Putamen (tissue), 1 donor: ENCODE measurements around the gene PTCH1.
A peak's percentile ranks its signal among the peaks of the same experiment; 100 is the strongest.

Experiments
- DNase-seq: peaks from one replicate; pipeline ENCODE4 v3.0.0-alpha.2; 2016; ENCODE audit warnings: low spot score

Gene PTCH1

DNA sequence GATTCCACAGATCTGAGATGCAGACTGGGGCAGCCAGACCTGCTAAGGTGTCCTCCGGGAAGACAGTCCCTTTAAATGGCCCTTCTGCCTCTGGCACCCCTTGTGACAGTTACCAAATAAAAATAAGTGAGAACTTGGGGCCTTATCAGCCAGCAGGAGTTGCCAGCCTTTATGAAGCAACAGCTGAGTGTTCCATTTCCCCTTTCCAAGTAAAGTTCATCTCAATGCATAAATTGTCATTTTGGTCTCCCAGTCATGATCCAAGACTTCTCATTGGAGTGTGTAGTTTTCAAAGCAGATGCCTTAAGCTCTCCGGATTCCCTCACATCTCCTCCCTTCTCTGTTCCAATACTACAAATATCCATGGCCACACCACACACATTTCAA, 4.1 kb downstream of the PTCH1 start:
- DNase-seq: no peak

DNA sequence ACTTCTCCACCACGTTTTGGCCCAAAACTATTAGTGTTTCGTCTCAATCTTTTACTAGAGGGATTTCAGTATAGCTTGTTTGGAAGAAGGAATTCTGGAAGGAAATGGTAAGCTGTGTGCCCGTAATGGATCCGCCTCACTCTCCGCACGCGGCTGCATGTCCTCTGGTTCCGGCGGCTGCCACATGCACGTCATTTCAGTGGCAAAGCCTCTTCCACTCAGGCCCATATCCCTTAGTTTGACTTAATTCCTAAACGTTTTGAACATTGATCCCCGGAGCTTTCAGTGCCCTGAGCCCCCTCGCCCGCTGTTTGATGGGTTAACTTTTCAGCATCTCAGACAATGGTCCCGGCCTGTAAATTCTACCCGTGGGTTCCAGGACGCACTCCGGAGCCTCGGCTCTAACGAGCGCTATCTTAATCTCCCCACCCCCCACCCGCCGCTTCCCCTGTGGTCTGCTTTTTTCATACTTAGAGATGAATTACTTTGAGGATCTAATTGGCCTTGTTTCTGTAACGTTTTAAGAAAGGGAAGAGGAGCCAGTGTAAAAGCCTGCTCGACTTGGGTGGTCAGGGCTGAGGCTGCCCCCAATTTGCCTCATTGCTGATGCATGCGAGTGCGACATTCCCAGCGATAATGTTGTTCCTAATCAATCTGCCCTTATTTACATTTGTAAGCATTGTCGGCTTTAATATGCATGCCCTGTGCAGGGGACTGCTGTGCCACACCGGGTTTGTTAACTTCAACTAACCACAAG, 4.6 kb downstream of the PTCH1 start:
- no peak for DNase-seq

DNA sequence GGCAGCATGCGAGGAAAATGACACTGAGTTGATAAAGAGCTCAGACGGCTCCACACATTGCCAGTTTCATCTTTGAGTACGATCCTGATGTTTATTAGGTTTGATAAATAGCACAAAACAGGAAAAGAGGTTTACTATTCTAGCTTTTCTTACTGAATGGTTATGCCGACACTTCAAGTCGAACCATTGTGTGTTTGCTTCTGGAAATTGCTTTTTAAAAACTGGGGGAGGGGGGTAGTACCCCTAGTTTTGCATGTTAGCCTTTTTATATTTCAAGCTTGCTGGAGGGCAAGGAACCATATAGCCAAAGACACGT, 5.2 kb downstream of the PTCH1 start:
- no peak for DNase-seq

DNA sequence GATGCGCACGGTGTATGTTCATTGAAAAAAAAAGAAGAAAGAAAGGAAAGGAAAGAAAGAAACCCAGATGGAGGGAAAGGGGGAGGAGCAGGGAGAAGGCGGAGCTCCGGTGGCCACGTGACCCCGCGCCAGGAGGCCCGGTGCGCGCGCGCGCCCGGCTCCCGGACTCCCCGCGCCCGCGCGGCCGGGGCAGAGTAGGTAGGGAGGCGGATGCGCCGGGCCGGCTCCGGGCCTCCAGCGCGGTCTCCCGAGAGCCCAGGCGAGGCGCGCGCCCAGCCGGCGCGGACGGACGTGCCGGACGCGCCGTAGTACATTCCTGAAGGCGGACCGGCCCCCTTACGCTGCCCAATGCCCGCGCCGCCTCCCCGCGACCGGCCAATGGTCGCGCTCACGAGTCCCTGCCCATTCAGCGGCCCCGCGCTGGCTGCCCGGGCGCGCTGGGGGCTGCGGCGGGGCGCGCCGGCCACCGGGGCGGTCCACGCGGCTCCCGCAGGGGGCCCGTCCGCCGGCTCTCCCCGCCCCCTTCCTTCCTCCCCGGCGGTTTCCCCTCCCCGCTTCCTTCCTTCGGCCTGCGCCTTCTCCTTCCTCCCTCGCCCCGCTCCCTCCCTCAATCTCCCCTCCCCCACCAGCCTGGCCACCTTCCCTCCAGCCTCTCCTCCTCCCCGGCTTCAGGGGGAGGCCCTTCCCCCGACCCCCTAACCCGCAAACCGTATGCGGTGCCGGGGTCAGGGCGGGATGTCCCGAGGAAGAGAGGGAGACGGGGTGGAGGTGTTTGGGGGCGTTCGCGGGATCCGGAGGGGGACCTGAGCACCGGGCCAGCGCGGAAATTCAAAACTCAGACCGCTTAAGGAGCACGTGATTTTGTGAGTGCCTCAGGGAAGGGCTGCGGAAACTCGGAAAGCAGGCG, 5.8 kb downstream of the PTCH1 start:
- DNase-seq: peak; percentile 94

DNA sequence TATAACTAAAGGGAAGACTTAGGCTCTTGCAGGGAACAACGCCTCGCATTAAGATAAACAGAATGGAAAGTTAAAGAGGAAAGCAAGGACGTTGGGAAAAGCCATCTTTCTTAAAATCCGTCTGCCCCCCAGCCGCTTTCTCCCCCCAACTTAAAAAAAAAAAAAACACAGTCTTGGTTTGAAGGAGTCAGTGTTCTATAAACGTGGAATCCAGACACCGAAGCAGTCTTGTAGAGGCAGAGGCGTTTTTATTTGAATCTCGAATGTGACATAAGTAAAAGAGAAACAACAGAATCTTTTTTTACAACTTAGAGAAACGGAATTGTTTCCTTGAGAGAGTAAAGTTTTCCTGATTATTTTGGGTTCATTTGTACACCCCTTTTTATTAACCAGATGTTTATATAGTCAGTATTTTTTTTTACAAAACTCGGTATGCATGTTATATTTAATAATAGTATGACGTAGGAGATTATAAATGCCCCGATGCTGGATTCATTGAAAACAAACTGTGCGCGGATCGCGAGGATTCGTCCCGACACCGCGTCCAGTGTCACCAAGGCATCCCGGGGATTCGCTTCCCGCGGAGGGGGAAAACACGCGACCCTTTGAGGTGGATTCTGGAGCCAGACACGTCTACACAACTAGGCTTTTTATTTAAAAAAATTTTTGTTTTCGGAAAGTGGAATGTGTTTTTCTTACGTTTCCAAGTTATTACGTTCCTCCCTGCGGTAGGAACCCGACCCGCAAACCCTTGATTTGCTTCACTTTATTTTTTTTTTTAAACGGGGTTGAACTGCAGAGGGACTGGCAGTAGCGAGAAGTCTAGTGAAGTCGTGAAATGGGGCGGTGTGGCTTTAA, 6.7 kb downstream of the PTCH1 start:
- DNase-seq: no peak

DNA sequence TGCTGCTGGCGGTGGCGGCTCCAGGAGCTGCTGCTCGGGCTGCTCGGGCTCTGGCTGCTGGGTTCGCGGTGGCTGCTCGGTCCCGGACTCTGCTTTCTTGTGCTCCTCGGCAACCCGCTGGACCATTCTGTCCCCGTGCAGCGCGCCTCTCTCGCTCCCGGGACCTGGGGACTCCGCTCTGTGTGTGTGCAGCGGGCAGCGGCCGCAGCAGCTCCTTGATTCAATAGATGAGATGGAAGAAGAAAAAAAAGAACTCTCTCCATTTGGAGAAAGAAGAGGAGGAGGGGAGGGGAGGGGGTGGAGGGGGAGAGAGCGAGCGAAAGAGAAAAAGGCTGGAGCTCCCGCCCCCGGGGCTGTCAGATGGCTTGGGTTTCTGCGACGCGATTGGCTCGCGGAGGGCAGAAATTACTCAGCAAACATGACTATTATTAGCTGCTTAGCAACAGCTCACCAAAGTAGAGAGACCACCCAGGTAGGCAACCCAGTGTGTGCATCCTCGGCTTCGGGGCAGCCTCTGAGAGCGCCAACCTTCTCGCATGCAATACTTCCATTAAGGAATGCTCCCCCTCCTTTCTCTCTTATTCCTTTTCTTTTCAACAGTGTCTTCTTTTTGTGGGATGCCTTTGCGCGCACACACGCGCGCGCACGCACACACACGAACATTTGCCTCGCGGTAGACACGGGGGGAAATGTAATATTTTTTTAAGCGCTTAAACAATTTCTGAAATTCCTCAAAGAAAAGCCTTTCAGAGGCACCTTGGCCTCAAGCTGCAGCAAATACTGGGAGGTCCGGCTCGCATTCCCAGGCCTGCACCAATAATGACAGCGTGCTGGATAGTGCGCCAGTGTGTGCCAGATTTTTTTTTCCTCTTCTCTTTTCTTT, 7.6 kb downstream of the PTCH1 start:
- DNase-seq: peak; percentile 94

DNA sequence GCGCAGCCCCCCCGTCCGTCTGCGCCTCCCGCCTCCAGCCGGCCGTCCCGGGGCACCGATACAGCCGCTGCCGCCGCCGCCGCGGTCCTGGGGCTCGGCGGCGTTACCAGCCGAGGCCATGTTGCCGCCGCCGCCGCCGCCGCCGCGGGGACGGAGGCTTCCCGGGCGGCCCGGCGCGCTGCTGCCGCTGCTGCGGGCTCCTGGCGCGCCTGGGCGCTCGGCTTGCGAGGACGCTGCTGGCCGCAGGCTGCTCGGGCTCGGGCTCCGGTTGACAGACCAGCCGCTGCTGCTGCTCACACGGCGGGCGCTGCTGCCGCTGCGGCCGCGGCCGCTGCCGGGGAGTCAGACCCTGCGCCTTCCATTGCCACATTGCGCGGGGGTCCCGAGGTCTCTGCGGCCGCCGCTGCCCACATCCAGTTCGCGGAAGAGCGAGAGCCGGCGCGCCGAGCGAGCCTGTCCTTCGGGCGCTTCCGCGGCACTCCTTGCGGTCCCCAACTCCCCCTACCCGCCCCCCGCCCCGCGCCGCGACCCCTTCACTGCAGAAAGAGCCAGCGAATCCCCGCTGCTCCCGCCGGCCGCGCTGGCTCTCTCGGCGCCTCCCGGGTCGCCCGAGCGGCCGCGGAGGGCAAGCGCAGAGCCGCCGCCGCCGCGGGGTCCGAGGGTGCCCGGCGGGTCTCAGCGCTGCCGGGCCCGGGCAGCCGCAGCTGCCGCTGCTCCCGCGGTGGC, 8.4 kb downstream of the PTCH1 start:
- no peak for DNase-seq

DNA sequence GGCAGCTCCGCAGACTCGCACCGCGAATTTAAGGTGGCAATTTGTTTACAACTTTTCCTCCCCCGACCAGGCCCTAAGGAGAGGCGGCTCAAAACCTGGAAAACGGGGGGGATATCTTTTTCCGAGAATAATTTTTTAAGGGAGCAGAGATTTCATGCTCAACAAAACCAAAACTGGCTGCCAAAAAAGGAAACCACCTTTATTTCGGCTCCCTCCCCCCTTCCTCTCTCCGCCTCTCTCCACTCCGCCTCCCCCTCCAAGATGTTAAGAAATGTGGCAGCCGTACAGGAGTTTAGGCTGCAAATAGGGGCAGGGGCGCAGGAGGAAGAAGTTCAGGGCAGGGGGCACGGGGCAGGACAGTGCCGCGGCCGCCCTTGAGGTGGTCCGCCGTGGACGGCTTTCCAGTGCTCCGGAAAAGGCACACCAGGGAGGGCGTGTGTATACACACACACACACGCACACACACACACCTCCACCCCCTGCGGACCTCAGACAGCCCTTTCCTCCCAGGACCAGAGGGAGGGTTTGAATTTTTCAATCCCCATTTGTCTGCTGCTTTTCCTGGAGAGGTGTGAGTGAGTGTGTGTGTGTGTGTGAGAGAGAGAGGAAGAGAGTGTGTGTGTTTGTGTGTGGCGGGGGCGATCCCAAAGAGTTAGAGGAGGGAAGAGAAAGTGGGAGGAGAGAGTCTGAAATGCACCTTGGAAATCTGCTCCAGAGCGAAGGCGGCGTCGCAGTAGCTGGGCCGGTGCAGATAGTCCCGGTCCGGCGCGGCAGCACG, 9.1 kb downstream of the PTCH1 start:
- peak; percentile 82 for DNase-seq

DNA sequence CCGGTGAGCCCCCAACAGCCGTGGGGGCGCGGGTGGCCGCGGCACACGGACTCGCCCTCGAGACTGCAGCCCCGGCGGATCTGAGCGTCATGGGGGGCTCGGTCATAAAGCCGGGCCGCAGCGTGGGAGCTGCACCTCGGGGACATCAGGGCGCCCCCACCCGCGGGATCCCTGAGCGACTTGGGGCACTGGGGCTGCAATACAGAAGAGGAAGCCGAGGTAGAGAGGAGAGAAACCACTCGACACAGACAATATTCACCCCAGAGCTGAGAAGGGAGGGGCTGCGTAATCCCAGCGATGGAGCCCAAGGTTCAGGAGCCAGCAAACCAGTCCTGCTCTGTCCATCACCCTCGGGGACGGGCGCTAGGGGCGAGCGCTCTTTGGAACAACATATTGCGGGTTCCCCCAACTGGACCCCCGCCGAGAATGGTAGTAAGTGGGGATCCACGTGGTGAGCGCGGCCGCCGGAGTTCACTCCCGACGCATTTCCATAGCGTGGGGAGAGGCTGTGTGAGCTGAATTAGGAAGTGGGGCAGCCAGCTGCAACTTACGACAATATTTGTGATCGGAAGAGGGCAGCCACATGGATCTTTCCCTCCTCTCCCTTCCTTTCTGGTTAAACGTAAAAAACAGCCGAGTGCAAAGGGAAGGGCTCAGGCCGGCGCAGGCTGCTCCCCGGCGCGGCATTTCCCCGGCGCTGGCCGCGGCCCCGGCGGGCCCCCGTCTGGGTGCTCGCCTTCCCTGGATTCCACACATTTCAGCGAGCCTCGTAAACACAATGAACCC, 9.9 kb downstream of the PTCH1 start:
- DNase-seq: peak; percentile 83

DNA sequence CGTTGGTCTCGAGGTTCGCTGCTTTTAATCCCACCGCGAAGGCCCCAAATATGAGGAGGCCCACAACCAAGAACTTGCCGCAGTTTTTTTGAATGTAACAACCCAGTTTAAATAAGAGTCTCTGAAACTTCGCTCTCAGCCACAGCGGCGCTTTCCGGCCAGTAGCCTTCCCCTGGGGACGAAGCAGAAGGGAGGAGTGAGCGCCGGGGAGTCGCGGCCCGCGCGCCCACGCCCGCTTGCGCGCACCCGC, 10.4 kb downstream of the PTCH1 start:
- DNase-seq: no peak

DNA sequence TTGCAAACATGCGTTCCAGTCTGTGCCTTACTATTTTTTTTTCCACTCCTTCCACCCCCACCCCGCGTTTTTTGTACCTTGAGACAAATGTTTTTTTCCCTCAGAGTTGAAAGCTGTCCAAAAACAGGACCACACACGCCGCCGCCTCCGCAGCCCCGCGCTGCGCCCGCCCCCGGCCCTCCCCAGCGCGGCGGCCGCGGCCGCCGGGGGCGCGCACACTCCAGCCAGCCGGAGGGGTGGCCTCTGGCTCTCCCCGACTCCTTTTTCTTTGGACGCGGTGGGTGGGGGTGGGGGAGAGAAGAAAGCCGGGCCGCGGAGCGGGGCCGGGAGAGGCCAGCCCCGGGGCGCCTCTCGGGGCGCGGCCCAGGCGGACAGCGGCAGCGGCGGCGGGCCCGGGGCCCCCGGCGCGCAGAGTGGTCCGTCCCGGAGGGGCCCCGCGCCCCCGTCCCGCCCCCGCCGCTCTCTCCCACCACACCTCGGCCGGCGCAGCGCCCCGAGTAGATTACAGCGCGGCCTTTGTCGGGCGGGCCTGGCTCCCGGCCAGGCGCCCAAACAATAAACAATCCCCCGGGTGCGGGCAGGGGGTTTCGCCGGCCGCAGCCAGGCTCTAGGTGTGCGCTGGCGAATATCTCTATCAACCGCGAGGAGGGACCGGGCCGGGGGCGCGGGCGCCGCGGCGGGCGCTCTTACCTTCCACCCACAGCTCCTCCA, 10.9 kb downstream of the PTCH1 start:
- peak; percentile 62 for DNase-seq

DNA sequence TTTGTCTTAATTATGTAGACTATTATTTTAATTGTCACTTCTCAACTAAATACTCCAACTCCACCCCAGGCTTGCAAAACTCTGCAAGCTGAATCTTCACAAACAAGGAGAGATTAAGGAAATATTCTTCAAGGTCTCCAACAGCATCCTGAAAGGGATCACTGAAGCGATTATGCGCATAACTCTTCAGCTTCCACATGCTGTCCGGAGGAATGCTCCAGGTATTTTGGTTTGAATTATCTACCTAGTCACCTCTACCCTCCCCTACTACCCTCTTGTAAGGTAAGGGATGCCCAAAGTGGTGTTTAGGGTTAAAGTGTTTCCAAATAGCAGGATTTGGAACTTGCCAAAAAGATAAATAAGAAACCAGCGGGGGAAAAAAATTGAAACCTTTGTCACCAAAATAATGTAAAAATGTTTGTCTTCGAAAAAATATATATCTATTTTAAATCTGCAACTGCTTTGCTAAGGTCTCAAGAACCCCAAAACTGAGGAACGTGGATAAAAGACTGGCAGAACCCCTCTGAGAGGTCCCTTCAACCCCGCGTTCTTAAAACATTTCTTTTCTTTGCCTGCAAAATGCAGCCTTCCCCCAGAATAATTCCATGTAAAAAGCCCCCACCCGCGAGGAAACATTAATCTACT, 11.6 kb downstream of the PTCH1 start:
- DNase-seq: no peak

DNA sequence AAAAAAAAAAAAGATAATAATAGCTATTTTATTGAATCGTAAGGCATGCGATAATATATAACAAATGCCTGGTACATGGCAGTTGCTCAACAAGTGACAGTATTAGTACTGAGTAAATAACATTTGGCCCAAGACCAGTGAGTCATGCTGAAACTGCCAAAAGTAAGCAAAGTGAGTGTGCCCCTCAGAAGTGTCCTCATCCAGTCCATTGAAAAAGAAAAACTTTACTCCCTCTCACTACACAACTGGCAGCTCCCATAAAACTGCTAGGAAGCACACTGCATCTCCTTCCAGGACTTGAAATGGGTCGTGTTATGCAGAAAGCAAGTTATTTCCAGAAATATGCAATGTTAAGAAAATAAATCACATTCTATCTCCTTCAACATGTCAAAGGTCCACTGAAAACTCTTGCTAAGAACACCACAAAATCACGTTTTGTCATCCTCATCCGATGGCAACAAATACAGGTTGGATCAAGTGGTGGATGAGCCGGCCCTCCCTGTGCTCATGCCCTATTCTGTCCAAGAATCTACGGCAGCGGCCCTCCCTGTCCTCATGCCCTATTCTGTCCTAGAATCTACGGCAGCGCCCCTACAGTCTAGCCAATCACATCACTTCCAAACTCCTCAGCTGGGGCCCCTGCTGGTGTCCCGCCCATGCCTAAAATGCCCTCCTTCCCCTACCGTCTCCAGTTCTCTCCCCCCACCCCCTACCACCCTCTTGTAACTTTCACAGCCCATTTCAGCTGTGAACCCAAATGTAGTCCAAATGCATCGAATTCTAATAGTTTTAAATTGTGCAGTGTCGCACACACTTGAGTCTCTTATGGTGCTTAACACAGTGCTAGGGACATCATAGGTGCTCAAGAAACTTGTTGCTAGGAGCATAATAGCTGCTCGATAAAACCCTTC, 12.5 kb downstream of the PTCH1 start:
- DNase-seq: no peak

DNA sequence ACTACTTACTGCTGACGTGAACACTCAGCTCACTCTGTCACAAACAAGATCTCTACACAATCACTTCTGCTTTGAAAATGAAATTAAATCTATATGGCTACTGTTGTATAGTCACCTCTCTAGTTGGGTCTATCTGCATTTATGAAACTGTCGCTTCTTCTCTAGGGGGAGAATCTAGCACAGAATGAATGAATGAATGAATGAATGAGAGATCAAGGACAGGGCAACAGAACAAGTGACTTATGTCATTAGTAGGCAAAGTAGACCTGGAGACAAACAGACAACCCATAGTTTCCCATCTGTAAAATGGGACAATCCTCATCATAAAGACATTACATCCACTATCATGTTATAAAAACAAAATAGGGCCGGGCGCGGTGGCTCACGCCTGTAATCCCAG, 13.4 kb downstream of the PTCH1 start:
- no peak for DNase-seq

DNA sequence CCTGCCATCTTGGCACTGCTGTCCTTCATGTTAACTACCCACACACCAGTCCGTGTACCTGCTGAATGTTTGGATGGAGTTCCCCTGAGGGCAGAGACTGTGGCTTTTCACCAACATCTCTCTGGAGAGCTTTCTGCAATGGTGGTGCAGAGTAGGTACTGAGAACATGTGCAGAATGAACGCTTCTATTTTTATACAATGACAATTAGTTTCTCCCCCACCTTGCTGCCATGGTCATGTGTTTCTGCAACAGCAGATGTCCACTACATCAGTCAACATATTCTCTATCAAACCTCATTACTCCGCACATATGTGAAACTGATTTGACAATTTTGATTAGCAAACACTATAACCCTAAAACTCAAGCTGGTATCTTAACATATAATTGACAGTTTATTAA, 14.5 kb downstream of the PTCH1 start:
- DNase-seq: no peak

DNA sequence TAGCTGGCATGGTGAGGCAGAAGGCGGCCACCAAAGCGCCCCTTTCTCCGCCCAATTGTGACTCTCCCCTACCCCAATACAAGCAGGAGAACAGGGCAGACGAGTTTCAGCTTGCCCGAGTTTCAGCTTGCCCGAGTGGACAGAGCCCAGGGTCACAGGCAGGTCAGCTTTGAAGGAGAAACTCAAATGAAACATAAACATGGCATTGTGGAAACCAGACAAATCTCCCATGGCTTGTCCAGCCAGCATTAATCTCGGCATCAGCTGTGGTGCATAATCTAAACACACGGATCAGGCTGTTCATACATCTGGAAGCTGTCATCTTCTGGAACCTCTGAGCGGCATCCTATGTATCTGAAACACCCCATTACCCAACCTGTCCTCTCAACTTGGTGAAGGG, 16.9 kb downstream of the PTCH1 start:
- DNase-seq: no peak

DNA sequence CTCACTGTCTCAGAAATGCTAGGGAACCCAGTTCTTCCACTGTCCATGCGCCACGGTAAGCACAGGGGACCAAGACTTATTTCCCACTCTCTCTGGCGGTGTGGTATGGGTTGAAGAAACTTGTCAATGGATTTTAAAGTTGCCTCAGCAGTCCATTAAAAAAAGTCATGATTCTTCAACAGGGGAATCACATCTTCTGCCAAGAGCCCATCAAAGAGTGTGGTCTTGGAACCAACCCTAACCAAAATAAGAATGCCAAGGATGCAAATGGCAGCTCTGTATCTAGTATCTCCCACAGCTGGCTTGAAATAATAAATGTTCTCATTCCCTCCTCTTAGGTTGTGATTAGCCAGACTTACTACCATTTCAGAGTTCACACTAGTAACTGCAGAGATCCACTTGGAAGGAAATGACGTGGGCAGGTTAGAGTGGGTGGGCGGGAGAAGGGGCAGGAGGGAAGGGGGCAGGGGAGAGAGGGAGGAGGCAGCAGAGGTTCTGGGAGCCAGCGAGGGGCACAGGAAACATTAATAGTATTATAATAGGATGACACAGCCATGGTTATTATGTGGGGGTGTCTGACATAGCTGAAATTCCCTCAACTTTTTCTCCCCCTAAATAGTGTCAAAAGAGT, 17.6 kb downstream of the PTCH1 start:
- no peak for DNase-seq
